HCT116 (cell line): Measurements from ENCODE around the gene BIRC6. TPM values are rescaled to one million over a fixed set of nuclear protein-coding genes. Genes with fewer than 3 reads are reported as not detected.

ENCODE experiments used
- ATAC-seq: fragments of 200-7000 bp; cut with Tn5 transposase; 2 replicates; pipeline ENCODE4 v1.9.1; 2020; ENCODE audit warnings: mild to moderate bottlenecking, moderate library complexity
- BruUV-seq: library from RNA; stranded (reverse); fragments of 400-500 nt; replicated peaks from 2 replicates; lab custom pipeline; 2021; lab: Mats Ljungman, UMichigan
- CTCF ChIA-PET: fragments of 300-600 bp; sonication (Branson Sonifier 250); formaldehyde crosslinking; loops from one replicate; lab custom pipeline; 2021; ENCODE audit warnings: antibody characterized with exemption; lab: Charles Lee
- POLR2A ChIA-PET: fragments of 300-600, 350-600 bp; sonication (Branson Sonifier 250); formaldehyde crosslinking; loops from one replicate; lab custom pipeline; 2021; ENCODE audit warnings: antibody characterized with exemption; lab: Charles Lee
- RAD21 ChIA-PET, 2 experiments: fragments of 300-600 bp; sonication (Branson Sonifier 250); formaldehyde crosslinking; loops; one replicate each; lab custom pipeline; 2023; ENCODE audit warnings: low total read pairs in 2 of 2; ENCODE audit not compliant: uncharacterized antibody in 2 of 2, unreplicated experiment in 2 of 2, low non-redundant PET in 1 of 2; lab: Charles Lee
- DNase-seq: peaks from one replicate; pipeline ENCODE4 v3.0.0-alpha.2; 2010; ENCODE audit warnings: low read depth, low spot score
- H2AFZ ChIP-seq: fragments of 200-600 bp; shearing (Covaris generic), sonication (generic); 2 replicates; pipeline ENCODE4 v1.6.1; 2017; ENCODE audit warnings: low read depth, mixed run types, mixed read lengths, antibody characterized with exemption, low read length; ENCODE audit not compliant: poor library complexity, severe bottlenecking
- H3K27ac ChIP-seq: 2 replicates; pipeline ENCODE4 v1.5.1; 2012; ENCODE audit warnings: low read depth, low read length
- H3K27me3 ChIP-seq: fragments of 200-600 bp; sonication (generic); 2 replicates; pipeline ENCODE4 v1.6.1; 2016; ENCODE audit warnings: mixed run types, low read length, mixed read lengths; ENCODE audit not compliant: insufficient read depth
- H3K36me3 ChIP-seq, 2 experiments: fragments of 200-500 bp in 1 of 2; fragments of 200-600 bp in 1 of 2; sonication (Bioruptor generic) in 1 of 2; sonication (generic) in 1 of 2; 2 replicates each; pipeline versions ENCODE4 v1.5.1 to v1.6.1; 2014 to 2016; ENCODE audit warnings: low read length in 2 of 2, inconsistent platforms in 1 of 2, mixed read lengths in 1 of 2, mixed run types in 1 of 2; ENCODE audit not compliant: insufficient read depth in 2 of 2, control insufficient read depth in 1 of 2
- H3K4me1 ChIP-seq, 2 experiments: fragments of 200-600 bp in 1 of 2; sonication (generic) in 1 of 2; 2 replicates each; pipeline versions ENCODE4 v1.5.1 to v1.6.1; 2012 to 2017; ENCODE audit warnings: low read length in 2 of 2, inconsistent platforms in 1 of 2, mild to moderate bottlenecking in 1 of 2, mixed read lengths in 1 of 2, mixed run types in 1 of 2, moderate library complexity in 1 of 2; ENCODE audit not compliant: insufficient read depth in 2 of 2, control insufficient read depth in 1 of 2
- H3K4me2 ChIP-seq: fragments of 200-600 bp; sonication (generic); 2 replicates; pipeline ENCODE4 v1.6.1; 2017; ENCODE audit warnings: mixed run types, low read length, mixed read lengths
- H3K4me3 ChIP-seq, 2 experiments: fragments of 200-600 bp in 1 of 2; sonication (generic) in 1 of 2; replicated peaks in 1 of 2; 2 replicates each; pipeline ENCODE4 v1.5.1; 2011 to 2016; ENCODE audit warnings: low read length in 2 of 2, control low read depth in 1 of 2, low read depth in 1 of 2, mild to moderate bottlenecking in 1 of 2, mixed read lengths in 1 of 2, mixed run types in 1 of 2
- H3K79me2 ChIP-seq: fragments of 200-600 bp; sonication (generic); 2 replicates; pipeline ENCODE4 v1.6.1; 2017; ENCODE audit warnings: mild to moderate bottlenecking, mixed run types, low read length, moderate library complexity, mixed read lengths; ENCODE audit not compliant: insufficient read depth
- H3K9ac ChIP-seq: fragments of 200-600 bp; sonication (generic); 2 replicates; pipeline ENCODE4 v1.6.1; 2016; ENCODE audit warnings: low read length, mixed read lengths
- H3K9me2 ChIP-seq: fragments of 200-600 bp; sonication (generic), shearing (Covaris generic); 2 replicates; pipeline ENCODE4 v1.6.1; 2017; ENCODE audit warnings: mixed run types, mild to moderate bottlenecking, moderate library complexity; ENCODE audit not compliant: insufficient read depth
- H3K9me3 ChIP-seq, 2 experiments: fragments of 200-500 bp in 1 of 2; fragments of 200-600 bp in 1 of 2; sonication (Bioruptor generic) in 1 of 2; sonication (generic) in 1 of 2; 2 replicates each; pipeline ENCODE4 v1.6.1; 2014 to 2017; ENCODE audit warnings: low read length in 2 of 2, mixed read lengths in 2 of 2, inconsistent platforms in 1 of 2, low read depth in 1 of 2, mild to moderate bottlenecking in 1 of 2, mixed run types in 1 of 2, moderate library complexity in 1 of 2; ENCODE audit not compliant: control insufficient read depth in 1 of 2, insufficient read depth in 1 of 2
- H4K20me1 ChIP-seq: fragments of 200-600 bp; sonication (generic), shearing (Covaris generic); 2 replicates; pipeline ENCODE4 v1.6.1; 2017; ENCODE audit warnings: mixed run types, mild to moderate bottlenecking, moderate library complexity; ENCODE audit not compliant: insufficient read depth
- CBX3 ChIP-seq: IDR thresholded peaks from 2 replicates; pipeline ENCODE4 v1.6.1; 2012; ENCODE audit warnings: low read depth
- EGR1 ChIP-seq: IDR thresholded peaks from 2 replicates; pipeline ENCODE4 v1.6.1; 2012; ENCODE audit warnings: low read depth
- ELF1 ChIP-seq: IDR thresholded peaks from 2 replicates; pipeline ENCODE4 v1.6.1; 2012; ENCODE audit warnings: low read depth, borderline replicate concordance
- EZH2 ChIP-seq: fragments of 200-600 bp; sonication (generic); IDR thresholded peaks from 2 replicates; pipeline ENCODE4 v1.6.1; 2017; ENCODE audit warnings: antibody characterized with exemption, mixed run types
- FOSL1 ChIP-seq: IDR thresholded peaks from 2 replicates; pipeline ENCODE4 v1.6.1; 2012; ENCODE audit warnings: low read depth
- JUND ChIP-seq: IDR thresholded peaks from 2 replicates; pipeline ENCODE4 v1.6.1; 2012
- POLR2AphosphoS5 ChIP-seq: IDR thresholded peaks from 2 replicates; pipeline ENCODE4 v1.6.1; 2011; ENCODE audit warnings: mild to moderate bottlenecking, low read depth, low read length, moderate library complexity
- SP1 ChIP-seq: IDR thresholded peaks from 2 replicates; pipeline ENCODE4 v1.6.1; 2012; ENCODE audit warnings: low read depth
- SRF ChIP-seq: IDR thresholded peaks from 2 replicates; pipeline ENCODE4 v1.6.1; 2012; ENCODE audit warnings: low read depth
- TCF7L2 ChIP-seq: IDR thresholded peaks from 2 replicates; pipeline ENCODE4 v1.7.0; 2011; ENCODE audit warnings: borderline replicate concordance, inconsistent platforms; ENCODE audit not compliant: insufficient read depth, insufficient read length; ENCODE audit errors: extremely low read depth
- ZNF274 ChIP-seq: fragments of 200-500 bp; sonication (Bioruptor generic); IDR thresholded peaks from 2 replicates; pipeline ENCODE4 v1.6.1; 2014; ENCODE audit warnings: mild to moderate bottlenecking, low read depth, low read length, inconsistent platforms
- intact Hi-C: fragments of 100-400 bp; cut with micrococcal nuclease; formaldehyde crosslinking; loops from 2 replicates; pipeline ENCODE4 v1.10.0; 2022
- total RNA-seq: library from RNA; stranded (reverse); gene quantifications from one replicate; pipeline ENCODE4 v1.2.1, GENCODE V29; 2021; ENCODE audit not compliant: unreplicated experiment
- TF ChIP-seq, protein P1 (sequence below): IDR thresholded peaks from 2 replicates; pipeline ENCODE4 v1.6.1; 2012
- TF ChIP-seq, protein P2 (sequence below): IDR thresholded peaks from 2 replicates; pipeline ENCODE4 v1.6.1; 2012
- TF ChIP-seq, protein P3 (sequence below), 3 experiments: fragments of 200-600 bp in 1 of 3; sonication (generic) in 1 of 3; IDR thresholded peaks in 2 of 3; conservative IDR thresholded peaks in 1 of 3; 2 replicates each; pipeline ENCODE4 v1.5.1; 2012 to 2017; ENCODE audit warnings: low read depth in 2 of 3, low read length in 2 of 3, antibody characterized with exemption in 1 of 3, borderline replicate concordance in 1 of 3, control low read depth in 1 of 3, mild to moderate bottlenecking in 1 of 3, mixed read lengths in 1 of 3, mixed run types in 1 of 3, moderate library complexity in 1 of 3; ENCODE audit not compliant: insufficient read depth in 1 of 3

Gene BIRC6
- total RNA-seq, 1 experiment from 2014 or later: 60.7 TPM

DNA sequence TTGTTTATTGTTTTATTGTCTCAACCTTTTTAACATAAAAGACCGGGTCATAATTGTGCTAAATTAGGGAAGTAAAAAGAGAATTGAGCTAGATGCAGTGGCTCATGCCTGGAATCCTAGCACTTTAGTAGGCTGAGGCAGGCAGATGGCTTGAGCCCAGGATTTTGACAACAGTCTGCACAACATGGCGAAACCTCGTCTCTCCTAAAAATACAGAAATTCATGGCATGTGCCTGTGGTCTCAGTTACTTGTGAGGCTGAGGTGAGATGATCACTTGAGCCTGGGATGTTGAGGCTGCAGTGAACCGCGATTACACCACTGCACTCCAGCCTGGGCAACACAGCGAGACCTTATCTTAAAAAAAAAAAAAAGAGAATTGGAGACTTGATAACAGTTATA lies 166.9 kb downstream of the BIRC6 start:
- ChIA-PET RAD21 (no interaction called here), CTCF (no interaction called here)
- Histone ChIP-seq H3K36me3 (peaks cover 21 to 28% of the 10 kb centered on the region in 2 experiments), H4K20me1 (no peaks in the 10 kb centered on the region), H3K9me2 (no peaks in the 10 kb centered on the region), H3K9me3 (no peaks in the 10 kb centered on the region), H3K4me1 (no peaks in the 10 kb centered on the region), H3K27ac (no peak overlapping the region)
- no peak for DNase-seq
- no peak for TF ChIP-seq POLR2AphosphoS5
- TF ChIP-seq SRF: no peak
- no peak for TF ChIP-seq SP1
- TF ChIP-seq FOSL1: no peak
- no peak for TF ChIP-seq ELF1
- TF ChIP-seq JUND: no peak
- no peak for TF ChIP-seq EGR1
- no peak for TF ChIP-seq EZH2
- TF ChIP-seq, protein P1, sequence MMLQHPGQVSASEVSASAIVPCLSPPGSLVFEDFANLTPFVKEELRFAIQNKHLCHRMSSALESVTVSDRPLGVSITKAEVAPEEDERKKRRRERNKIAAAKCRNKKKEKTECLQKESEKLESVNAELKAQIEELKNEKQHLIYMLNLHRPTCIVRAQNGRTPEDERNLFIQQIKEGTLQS: no peak
- no peak for TF ChIP-seq ZNF274
- TF ChIP-seq CBX3: no peak
- TF ChIP-seq, protein P2, sequence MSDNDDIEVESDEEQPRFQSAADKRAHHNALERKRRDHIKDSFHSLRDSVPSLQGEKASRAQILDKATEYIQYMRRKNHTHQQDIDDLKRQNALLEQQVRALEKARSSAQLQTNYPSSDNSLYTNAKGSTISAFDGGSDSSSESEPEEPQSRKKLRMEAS: no peak
- TF ChIP-seq TCF7L2: no peak
- TF ChIP-seq, protein P3, sequence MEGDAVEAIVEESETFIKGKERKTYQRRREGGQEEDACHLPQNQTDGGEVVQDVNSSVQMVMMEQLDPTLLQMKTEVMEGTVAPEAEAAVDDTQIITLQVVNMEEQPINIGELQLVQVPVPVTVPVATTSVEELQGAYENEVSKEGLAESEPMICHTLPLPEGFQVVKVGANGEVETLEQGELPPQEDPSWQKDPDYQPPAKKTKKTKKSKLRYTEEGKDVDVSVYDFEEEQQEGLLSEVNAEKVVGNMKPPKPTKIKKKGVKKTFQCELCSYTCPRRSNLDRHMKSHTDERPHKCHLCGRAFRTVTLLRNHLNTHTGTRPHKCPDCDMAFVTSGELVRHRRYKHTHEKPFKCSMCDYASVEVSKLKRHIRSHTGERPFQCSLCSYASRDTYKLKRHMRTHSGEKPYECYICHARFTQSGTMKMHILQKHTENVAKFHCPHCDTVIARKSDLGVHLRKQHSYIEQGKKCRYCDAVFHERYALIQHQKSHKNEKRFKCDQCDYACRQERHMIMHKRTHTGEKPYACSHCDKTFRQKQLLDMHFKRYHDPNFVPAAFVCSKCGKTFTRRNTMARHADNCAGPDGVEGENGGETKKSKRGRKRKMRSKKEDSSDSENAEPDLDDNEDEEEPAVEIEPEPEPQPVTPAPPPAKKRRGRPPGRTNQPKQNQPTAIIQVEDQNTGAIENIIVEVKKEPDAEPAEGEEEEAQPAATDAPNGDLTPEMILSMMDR (IDR thresholded peaks at IDR 0.05 in 2 of 3, conservative IDR thresholded peaks at IDR 0.05 in 1 of 3; ENCODE audit: borderline replicate concordance in 1 of 3, insufficient read depth in 1 of 3, low read depth in 2 of 3, low read length in 2 of 3): no peak
- TF ChIP-seq, all 23 proteins: peak for 0
- Histone ChIP-seq H2AFZ (no peak overlapping the region), H3K27me3 (no peaks in the 10 kb centered on the region), H3K9ac (no peak overlapping the region), H3K4me2 (no peak overlapping the region), H3K4me3 (no peak overlapping the region), H3K79me2 (no peaks in the 10 kb centered on the region)
- POLR2A ChIA-PET: no interaction called here
- intact Hi-C loops: no loop called here
- no TSS peak for BruUV-seq
- ATAC-seq: no peak
